Hepatic stellate cell (primary cell): Measurements from ENCODE around the gene MRPL20.
"Not testable (repeated sequence)": the region's sequence is repeated elsewhere in the genome, so short reads cannot be mapped to it uniquely, and the experiment has no call there.

Experiments used
- DNase-seq: peaks from one replicate; pipeline ENCODE4 v3.0.0; 2011; ENCODE audit warnings: low spot score

MRPL20 gene

GRCh38 chr1:1425753-1426495 lies 18.8 kb upstream of the MRPL20 start:
- no peak for DNase-seq

- no peak for DNase-seq
Measured at GRCh38 chr1:1425426-1425752, 18.3 kb upstream of the MRPL20 start.

- DNase-seq = no peak
Measured at GRCh38 chr1:1424707-1425106, 17.6 kb upstream of the MRPL20 start.

GRCh38 chr1:1423245-1423597 lies 16.1 kb upstream of the MRPL20 start:
- DNase-seq = no peak

GRCh38 chr1:1422465-1423244 lies 15.6 kb upstream of the MRPL20 start:
- DNase-seq = no peak

- DNase-seq = no peak
Measured at GRCh38 chr1:1421907-1422464, 14.9 kb upstream of the MRPL20 start.

- DNase-seq = no peak
Measured at GRCh38 chr1:1421147-1421906, 14.2 kb upstream of the MRPL20 start, which contains the start of gene ANKRD65. ANKRD65 (minus strand) TSS chr1:1421276; CDS start chr1:1421005, 271 bp downstream.

- no peak for DNase-seq
Measured at GRCh38 chr1:1420654-1421141, 13.6 kb upstream of the MRPL20 start.

GRCh38 chr1:1419813-1420653 lies 12.9 kb upstream of the MRPL20 start:
- peak; percentile 38 for DNase-seq

- no peak for DNase-seq
Measured at GRCh38 chr1:1419363-1419812, 12.3 kb upstream of the MRPL20 start.

GRCh38 chr1:1418464-1419362 lies 11.6 kb upstream of the MRPL20 start:
- DNase-seq = no peak

GRCh38 chr1:1417825-1418463 lies 10.9 kb upstream of the MRPL20 start:
- not testable (repeated sequence) for DNase-seq

GRCh38 chr1:1417396-1417795 lies 10.3 kb upstream of the MRPL20 start:
- DNase-seq = not testable (repeated sequence)

- DNase-seq = no peak
Measured at GRCh38 chr1:1415751-1416150, 8.7 kb upstream of the MRPL20 start.

GRCh38 chr1:1412311-1412902 lies 5.3 kb upstream of the MRPL20 start:
- not testable (repeated sequence) for DNase-seq

GRCh38 chr1:1411626-1412025 lies 4.5 kb upstream of the MRPL20 start:
- DNase-seq = no peak

- not testable (repeated sequence) for DNase-seq
Measured at GRCh38 chr1:1410238-1410637, 3.1 kb upstream of the MRPL20 start.

- no peak for DNase-seq
Measured at GRCh38 chr1:1407636-1408318, 684 bp upstream of the MRPL20 start.
